ENCODE results near the gene PLB1. TPM values are rescaled to one million over a fixed set of nuclear protein-coding genes. Genes with fewer than 3 reads are reported as not detected.

PLB1 gene
- total and polyA plus RNA-seq, 2 experiments from 2014 or later, result 0.06 to 0.21 TPM

- TF ChIP-seq ZNF462 (CRISPR knock-in tag; IDR thresholded peaks at IDR 0.05), result no peak
- TF ChIP-seq NANOG (IDR thresholded peaks at IDR 0.05; ENCODE audit: borderline replicate concordance), result no peak
- no peak for TF ChIP-seq CTCF (conservative IDR thresholded peaks at IDR 0.05; ENCODE audit: low read depth in 2 of 2)
These were observed 112.1 kb downstream of the PLB1 start (continued) for GRCh38 chr2:28607730-28608499.

- Histone ChIP-seq H3K4me2 (no peak overlapping the region), H3K27ac (ENCODE audit: low read depth) (no peak overlapping the region), H3K27me3 (ENCODE audit: insufficient read depth) (no peaks in the 10 kb centered on the region), H3K36me3 (ENCODE audit: insufficient read depth) (no peaks in the 10 kb centered on the region), H3K9me2 (ENCODE audit: insufficient read depth) (no peaks in the 10 kb centered on the region), H3K79me2 (replicated peaks; ENCODE audit: insufficient read depth) (no peaks in the 10 kb centered on the region), H2AFZ (no peak overlapping the region), H4K20me1 (replicated peaks; ENCODE audit: insufficient read depth) (no peaks in the 10 kb centered on the region), H3F3A (replicated peaks; ENCODE audit: low read depth) (no peaks in the 10 kb centered on the region), H3K4me3 (no peak overlapping the region), H3K4me1 (ENCODE audit: insufficient read depth) (no peaks in the 10 kb centered on the region)
- H3K4me1 Mint-ChIP-seq, result peaks cover 20% of the 10 kb centered on the region
- H3K4me3 Mint-ChIP-seq, result no peak overlapping the region
- H3K9me3 Mint-ChIP-seq, result no peaks in the 10 kb centered on the region; the same call in 2 of the 3 replicates
- H3K27ac Mint-ChIP-seq, result no peak overlapping the region
- H3K36me3 Mint-ChIP-seq (ENCODE audit: low read depth), result no peaks in the 10 kb centered on the region
- H3K27me3 Mint-ChIP-seq (ENCODE audit: insufficient read depth, low read depth, poor library complexity), result peaks cover 6% of the 10 kb centered on the region
- TF ChIP-seq STAT1 (IDR thresholded peaks at IDR 0.05; ENCODE audit: unreplicated experiment) (no peak), ZNF114 (CRISPR knock-in tag; IDR thresholded peaks at IDR 0.05) (no peak)
- DNase-seq (ENCODE audit: low spot score), result no peak
- no peak for ATAC-seq
These were observed 112.9 kb downstream of the PLB1 start for GRCh38 chr2:28608500-28609424.
